ENCODE data around the gene THBS1.

DNA sequence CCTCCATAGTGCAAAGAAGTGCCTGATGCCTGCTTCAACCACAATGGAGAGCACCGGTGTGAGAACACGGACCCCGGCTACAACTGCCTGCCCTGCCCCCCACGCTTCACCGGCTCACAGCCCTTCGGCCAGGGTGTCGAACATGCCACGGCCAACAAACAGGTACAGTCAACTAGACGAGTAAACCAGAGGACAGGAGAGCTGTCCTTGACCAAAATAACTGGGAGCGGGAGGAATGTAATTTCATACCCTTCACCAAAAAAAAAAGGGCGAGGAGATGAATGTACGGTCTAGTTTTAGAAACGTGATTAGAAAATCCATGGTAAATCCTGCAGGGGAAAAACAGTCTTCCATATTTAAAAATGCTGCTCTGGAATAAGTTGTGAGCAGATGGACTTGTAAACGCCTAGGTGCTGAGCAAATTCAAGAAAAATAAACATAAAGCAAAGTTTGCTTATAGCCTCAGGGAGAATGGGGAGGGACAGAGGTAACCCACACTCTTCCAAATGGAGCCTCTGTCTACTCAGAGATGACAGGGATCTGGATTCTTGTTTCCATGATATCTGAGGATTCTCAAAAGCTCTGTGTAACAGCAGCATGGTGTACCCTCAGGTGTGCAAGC is 8.4 kb downstream of the THBS1 start:
- TF ChIP-seq, protein P1, sequence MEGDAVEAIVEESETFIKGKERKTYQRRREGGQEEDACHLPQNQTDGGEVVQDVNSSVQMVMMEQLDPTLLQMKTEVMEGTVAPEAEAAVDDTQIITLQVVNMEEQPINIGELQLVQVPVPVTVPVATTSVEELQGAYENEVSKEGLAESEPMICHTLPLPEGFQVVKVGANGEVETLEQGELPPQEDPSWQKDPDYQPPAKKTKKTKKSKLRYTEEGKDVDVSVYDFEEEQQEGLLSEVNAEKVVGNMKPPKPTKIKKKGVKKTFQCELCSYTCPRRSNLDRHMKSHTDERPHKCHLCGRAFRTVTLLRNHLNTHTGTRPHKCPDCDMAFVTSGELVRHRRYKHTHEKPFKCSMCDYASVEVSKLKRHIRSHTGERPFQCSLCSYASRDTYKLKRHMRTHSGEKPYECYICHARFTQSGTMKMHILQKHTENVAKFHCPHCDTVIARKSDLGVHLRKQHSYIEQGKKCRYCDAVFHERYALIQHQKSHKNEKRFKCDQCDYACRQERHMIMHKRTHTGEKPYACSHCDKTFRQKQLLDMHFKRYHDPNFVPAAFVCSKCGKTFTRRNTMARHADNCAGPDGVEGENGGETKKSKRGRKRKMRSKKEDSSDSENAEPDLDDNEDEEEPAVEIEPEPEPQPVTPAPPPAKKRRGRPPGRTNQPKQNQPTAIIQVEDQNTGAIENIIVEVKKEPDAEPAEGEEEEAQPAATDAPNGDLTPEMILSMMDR (conservative IDR thresholded peaks at IDR 0.05; ENCODE audit: low read depth, low read length), result no peak
- no peak for TF ChIP-seq EZH2 (IDR thresholded peaks at IDR 0.05; ENCODE audit: low read length, unreplicated experiment)

Measured in PC-3 (cell line).